MCF 10A (cell line): ENCODE results near the gene KRTAP5-5. TPM values are rescaled to one million over a fixed set of nuclear protein-coding genes. Genes with fewer than 3 reads are reported as not detected.
"Not testable (repeated sequence)": the region's sequence is repeated elsewhere in the genome, so short reads cannot be mapped to it uniquely, and the experiment has no call there.

ENCODE experiments used
- BruUV-seq: library from RNA; stranded (reverse); fragments of 400-500 nt; replicated peaks from 2 replicates; lab custom pipeline; 2021; lab: Mats Ljungman, UMichigan
- CTCF ChIA-PET: fragments of 300-600 bp; sonication (Branson Sonifier 250); formaldehyde crosslinking; extraction: SDS; loops from one replicate; lab custom pipeline; 2021; ENCODE audit warnings: antibody characterized with exemption, inconsistent platforms; lab: Yijun Ruan, JAX
- POLR2A ChIA-PET: fragments of 300-600, 350-650 bp; sonication (Branson Sonifier 250); formaldehyde crosslinking; extraction: SDS; loops from one replicate; lab custom pipeline; 2020; ENCODE audit warnings: antibody characterized with exemption, inconsistent platforms; lab: Yijun Ruan, JAX
- DNase-seq: peaks from one replicate; pipeline ENCODE4 v3.0.0-alpha.2; 2018; ENCODE audit not compliant: unreplicated experiment
- H3K27ac Mint-ChIP-seq: one replicate; pipeline ENCODE4 v1.8.0; 2022; ENCODE audit warnings: mild to moderate bottlenecking, low read depth, mixed read lengths; ENCODE audit not compliant: unreplicated experiment
- H3K27me3 Mint-ChIP-seq: one replicate; pipeline ENCODE4 v1.8.0; 2022; ENCODE audit warnings: mixed read lengths; ENCODE audit not compliant: insufficient read depth, unreplicated experiment
- H3K36me3 Mint-ChIP-seq: one replicate; pipeline ENCODE4 v1.8.0; 2022; ENCODE audit warnings: mild to moderate bottlenecking, moderate library complexity, mixed read lengths; ENCODE audit not compliant: insufficient read depth, unreplicated experiment
- H3K4me1 Mint-ChIP-seq: one replicate; pipeline ENCODE4 v1.8.0; 2022; ENCODE audit warnings: mixed read lengths; ENCODE audit not compliant: insufficient read depth, unreplicated experiment
- H3K4me3 Mint-ChIP-seq: one replicate; pipeline ENCODE4 v1.8.0; 2022; ENCODE audit warnings: mild to moderate bottlenecking, moderate library complexity, mixed read lengths; ENCODE audit not compliant: unreplicated experiment
- H3K9me3 Mint-ChIP-seq: one replicate; pipeline ENCODE4 v1.8.0; 2022; ENCODE audit warnings: mixed read lengths; ENCODE audit not compliant: unreplicated experiment
- CTCF ChIP-seq: fragments of 200-600 bp; IDR thresholded peaks from one replicate; pipeline ENCODE4 v1.8.0; 2022; ENCODE audit warnings: antibody characterized with exemption, mild to moderate bottlenecking; ENCODE audit not compliant: unreplicated experiment
- intact Hi-C: fragments of 100-400 bp; cut with micrococcal nuclease; formaldehyde crosslinking; loops from 2 replicates; pipeline ENCODE4 v1.14.1; 2022
- total RNA-seq: library from RNA; stranded (reverse); gene quantifications from 2 replicates; pipeline ENCODE4 v1.2.3, GENCODE V29; 2022

KRTAP5-5 gene
- total RNA-seq, 1 experiment from 2014 or later = not detected

- Mint-ChIP-seq H3K36me3 (no peaks in the 10 kb centered on the region), H3K4me3 (no peak overlapping the region), H3K9me3 (no peaks in the 10 kb centered on the region), H3K27me3 (peaks cover 17% of the 10 kb centered on the region), H3K27ac (no peak overlapping the region), H3K4me1 (no peaks in the 10 kb centered on the region)
- POLR2A ChIA-PET = no interaction called here
- BruUV-seq = no TSS peak
- CTCF ChIA-PET = interaction anchor here (0.6 to 0.8 kb wide), 2 partner anchors 179 to 1146 kb away, joined by 3 to 4 read pairs; partner anchors contain the start of gene TNNI2
- intact Hi-C loops = no loop called here
- DNase-seq = no peak
- TF ChIP-seq CTCF = no peak
Measured at GRCh38 chr11:1660111-1660867, 30.7 kb downstream of the KRTAP5-5 start.

GRCh38 chr11:1661454-1662269 is 32.1 kb downstream of the KRTAP5-5 start:
- H3K4me1 Mint-ChIP-seq, H3K36me3 Mint-ChIP-seq, POLR2A ChIA-PET, DNase-seq, CTCF ChIA-PET, H3K9me3 Mint-ChIP-seq, H3K4me3 Mint-ChIP-seq, H3K27ac Mint-ChIP-seq, intact Hi-C loops, BruUV-seq: not testable (repeated sequence)
- H3K27me3 Mint-ChIP-seq = peaks cover 17% of the 10 kb centered on the region

- CTCF ChIA-PET, BruUV-seq: not testable (repeated sequence)
Measured at GRCh38 chr11:1662699-1663283, 33.2 kb downstream of the KRTAP5-5 start.

GRCh38 chr11:1665313-1665712 is 35.7 kb downstream of the KRTAP5-5 start:
- no peaks in the 10 kb centered on the region for H3K9me3 Mint-ChIP-seq
- peaks cover 33% of the 10 kb centered on the region for H3K27me3 Mint-ChIP-seq
- no peak overlapping the region for H3K27ac Mint-ChIP-seq
- no peaks in the 10 kb centered on the region for H3K4me1 Mint-ChIP-seq
- H3K36me3 Mint-ChIP-seq = no peaks in the 10 kb centered on the region
- ChIA-PET CTCF (no interaction called here), POLR2A (no interaction called here)
- no peak for TF ChIP-seq CTCF
- intact Hi-C loops = no loop called here
- no peak for DNase-seq
- H3K4me3 Mint-ChIP-seq = no peak overlapping the region
- BruUV-seq = no TSS peak

More at GRCh38 chr11:1662699-1663283, 33.2 kb downstream of the KRTAP5-5 start:
- H3K4me3 Mint-ChIP-seq, POLR2A ChIA-PET, DNase-seq, H3K4me1 Mint-ChIP-seq, H3K36me3 Mint-ChIP-seq, H3K9me3 Mint-ChIP-seq, H3K27ac Mint-ChIP-seq, intact Hi-C loops: not testable (repeated sequence)
- peaks cover 22% of the 10 kb centered on the region for H3K27me3 Mint-ChIP-seq
